ENCODE measurements around the gene ZSCAN5A.
"Not testable (repeated sequence)": the region's sequence is repeated elsewhere in the genome, so short reads cannot be mapped to it uniquely, and the experiment has no call there.

ZSCAN5A gene

DNA sequence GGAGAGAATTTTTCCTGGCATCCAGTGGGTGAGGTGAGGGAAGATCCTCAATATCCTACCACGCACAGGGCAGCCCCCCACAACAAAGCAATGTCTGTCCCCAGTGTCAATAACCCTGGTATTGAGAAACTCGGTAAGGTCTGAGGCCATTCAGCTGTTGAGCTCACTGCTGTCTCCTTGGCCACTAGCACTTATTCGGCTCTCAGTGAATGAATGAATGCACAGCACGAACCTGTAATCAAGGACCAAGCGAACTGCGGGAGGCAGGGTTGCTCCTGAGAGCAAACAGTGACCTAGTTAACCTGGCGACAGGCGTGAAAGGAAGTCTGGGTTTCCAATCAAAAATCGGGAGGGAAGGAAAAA lies 640 bp downstream of the ZSCAN5A start:
- DNase-seq: no peak

GRCh38 chr19:56312787-56313657 lies 1.6 kb downstream of the ZSCAN5A start:
- DNase-seq: no peak

GRCh38 chr19:56312342-56312741 lies 2.3 kb downstream of the ZSCAN5A start:
- DNase-seq: no peak

GRCh38 chr19:56310462-56310861 lies 4.2 kb downstream of the ZSCAN5A start:
- DNase-seq: no peak

DNA sequence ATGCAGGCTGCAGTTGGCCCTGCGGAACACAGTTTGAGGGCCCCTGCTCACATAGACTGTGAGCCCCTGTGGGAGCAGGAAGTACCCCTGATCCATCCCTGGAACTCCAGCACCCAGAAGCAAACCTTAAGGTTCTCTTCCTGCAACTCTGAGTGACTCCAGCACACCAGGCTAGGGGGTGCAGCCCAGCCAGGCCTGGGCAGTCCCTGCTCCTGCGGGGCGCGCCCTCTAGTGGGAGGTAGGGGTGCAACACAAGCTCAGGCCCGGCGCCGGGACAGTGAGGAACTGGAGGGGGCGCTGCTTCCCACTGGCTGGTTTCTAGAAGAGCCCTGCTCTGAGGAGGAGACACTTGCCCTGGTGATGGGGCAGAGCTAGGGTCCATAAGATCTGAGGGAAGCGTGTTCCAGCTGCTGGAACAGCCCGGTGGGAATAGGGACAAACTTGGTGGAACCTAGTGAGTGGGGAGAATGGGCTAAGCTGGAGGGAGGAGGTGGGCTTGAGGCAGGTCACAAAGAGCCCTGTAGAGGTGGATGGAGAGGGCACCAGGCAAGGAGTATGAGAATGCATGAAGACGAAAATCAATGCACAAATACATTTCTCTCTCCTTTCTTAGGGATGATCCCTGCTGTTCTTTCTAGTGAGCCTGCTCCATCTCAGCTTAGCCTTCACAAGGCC lies 5.0 kb downstream of the ZSCAN5A start:
- peak; percentile 55 for DNase-seq

DNA sequence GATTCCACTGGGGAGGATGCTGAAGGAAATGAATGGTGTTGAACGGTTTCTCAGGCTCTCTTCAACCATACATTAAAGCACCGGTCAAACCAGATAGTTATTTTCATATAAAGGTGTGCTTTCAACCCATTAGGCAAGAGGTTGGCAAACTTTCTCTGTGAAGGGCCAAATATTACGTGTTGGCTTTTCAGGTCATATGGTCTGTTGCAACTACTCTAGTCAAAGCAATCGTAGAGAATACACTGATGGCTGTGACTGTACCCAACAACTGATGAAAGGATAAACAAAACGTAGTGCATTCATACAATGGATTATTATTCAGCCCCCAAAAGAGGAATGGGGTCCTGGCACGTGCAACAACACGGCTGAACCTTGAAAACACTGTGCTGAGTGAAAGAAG lies 5.8 kb downstream of the ZSCAN5A start:
- no peak for DNase-seq

DNA sequence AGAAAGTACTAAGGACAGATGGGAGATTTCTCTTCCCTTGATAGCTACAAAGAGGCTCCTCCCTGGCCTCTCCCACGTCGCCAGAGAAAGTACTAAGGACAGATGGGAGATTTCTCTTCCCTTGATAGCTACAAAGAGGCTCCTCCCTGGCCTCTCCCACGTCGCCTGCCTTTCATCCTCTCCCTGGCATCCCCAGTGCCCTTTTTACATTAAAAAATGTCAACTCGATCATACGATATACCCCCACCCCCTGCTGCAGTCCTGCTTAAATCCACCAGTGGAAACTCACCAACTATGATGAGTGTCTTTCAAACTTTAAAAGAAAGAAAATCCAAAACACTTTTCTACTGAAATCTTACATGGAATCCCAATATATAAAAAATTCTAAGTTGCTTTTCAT lies 7.6 kb downstream of the ZSCAN5A start:
- DNase-seq: not testable (repeated sequence)

GRCh38 chr19:56306016-56306415 lies 8.6 kb downstream of the ZSCAN5A start:
- DNase-seq: no peak

GRCh38 chr19:56304243-56304642 lies 10.4 kb downstream of the ZSCAN5A start:
- no peak for DNase-seq

DNA sequence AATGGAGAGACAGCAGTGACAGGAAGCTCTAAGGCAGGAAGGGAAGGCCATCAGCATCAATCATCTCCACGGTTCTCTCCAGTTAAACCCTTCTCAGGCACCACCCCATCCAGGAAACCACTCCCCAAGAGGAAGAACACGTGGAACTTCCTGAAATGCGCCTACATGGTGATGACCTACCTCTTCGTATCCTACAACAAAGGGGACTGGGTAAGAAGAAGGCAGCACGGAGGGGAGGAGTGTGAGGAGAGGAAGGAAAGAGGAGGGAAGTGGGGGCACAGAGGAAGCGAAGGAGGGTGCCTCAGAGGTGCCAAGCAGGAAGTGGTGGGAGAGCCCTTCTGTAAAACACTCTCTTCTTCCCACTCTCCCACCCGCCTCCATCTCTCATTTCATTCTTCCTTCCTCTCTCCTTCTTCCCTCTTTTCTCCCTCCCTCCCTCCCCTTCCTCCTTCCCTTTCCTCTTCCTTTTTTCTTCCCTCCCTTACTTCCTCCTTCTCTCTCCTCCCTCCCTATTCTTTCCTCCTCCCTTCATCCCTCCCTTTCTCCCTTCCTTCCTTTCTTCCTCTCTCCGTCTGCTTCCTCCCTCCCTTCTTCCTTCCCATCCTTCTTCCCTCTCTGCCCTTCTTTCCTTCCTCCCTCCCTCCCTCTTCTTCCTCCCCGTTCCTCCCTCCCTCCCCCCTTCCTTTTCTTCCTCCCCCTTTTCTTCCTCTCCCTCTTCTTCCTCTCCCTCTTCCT lies 12.6 kb downstream of the ZSCAN5A start:
- no peak for DNase-seq

DNA sequence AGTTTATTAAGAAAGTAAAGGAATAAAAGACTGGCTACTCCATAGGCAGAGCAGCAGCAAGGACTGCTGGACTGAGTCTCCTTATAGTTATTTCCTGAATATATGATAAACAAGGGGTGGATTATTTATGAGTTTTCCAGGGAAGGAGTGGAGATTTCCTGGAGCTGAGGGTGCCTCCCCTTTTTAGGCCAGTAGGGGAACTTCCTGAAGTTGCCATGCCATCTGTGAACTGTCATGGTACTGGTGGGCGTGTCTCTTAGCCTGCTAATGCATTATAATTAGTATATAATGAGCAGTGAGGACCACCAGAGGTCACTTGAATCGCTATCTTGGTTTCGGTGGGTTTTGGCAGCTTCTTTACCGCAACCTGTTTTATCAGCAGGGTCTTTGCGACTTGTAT lies 13.5 kb downstream of the ZSCAN5A start:
- no peak for DNase-seq

DNA sequence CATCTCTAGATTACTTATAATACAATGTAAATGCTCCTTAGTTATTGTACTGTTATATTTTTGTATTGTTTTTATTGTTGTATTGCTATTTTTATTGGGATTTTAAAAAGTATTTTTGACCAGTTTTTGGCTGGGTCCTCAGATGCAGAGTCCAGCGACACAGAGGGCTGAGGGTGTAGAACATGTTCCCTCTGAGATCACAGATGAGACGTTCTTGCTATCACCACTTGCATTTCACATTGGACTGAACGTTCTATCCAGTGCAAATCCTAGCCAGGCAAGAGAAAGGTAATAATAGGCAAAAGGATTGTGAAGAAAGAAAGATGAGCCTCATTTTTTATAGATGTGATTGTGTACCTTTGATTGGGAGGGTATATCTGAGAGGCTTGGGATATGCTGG lies 15.0 kb downstream of the ZSCAN5A start:
- no peak for DNase-seq

GRCh38 chr19:56297010-56297409 lies 17.6 kb downstream of the ZSCAN5A start:
- no peak for DNase-seq

- DNase-seq: no peak
These were observed 18.8 kb downstream of the ZSCAN5A start for GRCh38 chr19:56295531-56296455.

- DNase-seq: no peak
These were observed 20.1 kb downstream of the ZSCAN5A start for GRCh38 chr19:56294549-56294948.

GRCh38 chr19:56291867-56292266 lies 22.8 kb downstream of the ZSCAN5A start:
- DNase-seq: no peak

DNA sequence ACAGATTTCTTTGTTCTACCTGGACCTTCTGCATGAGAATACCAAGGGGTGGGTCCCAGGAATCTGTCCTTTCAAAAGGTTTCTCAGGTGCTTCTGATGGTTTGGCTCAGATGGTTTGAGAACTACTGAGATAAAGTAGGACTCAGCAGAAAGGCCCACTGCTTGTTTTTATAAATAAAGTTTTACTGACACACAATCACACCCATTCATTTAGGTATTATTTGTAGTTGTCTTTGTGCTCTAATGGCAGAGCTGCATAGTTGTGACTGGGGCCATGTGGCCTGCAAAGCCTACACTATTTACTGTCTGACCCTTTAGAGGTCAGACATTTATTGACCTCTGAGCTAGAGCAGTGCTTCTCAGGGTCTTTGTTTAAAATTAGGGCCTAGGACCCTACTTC lies 24.5 kb downstream of the ZSCAN5A start:
- no peak for DNase-seq

DNA sequence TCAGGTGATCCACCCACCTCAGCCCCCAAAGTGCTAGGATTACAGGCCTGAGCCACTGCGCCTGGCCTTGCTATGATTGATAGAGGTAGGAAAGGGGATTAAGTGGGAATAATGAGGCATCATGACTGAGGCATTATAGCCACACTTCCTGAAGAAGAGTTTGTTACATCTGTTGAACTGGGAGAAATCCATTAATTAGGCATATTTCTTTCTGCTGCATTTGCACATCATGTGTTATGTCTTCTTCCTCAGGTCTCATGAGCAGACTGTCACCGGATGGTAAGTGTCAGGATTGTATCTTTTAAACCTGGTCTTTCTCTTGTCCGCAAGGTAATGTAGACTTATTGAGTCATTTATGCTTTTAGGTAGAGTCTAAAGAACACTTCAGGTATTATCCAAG lies 29.9 kb downstream of the ZSCAN5A start:
- no peak for DNase-seq

DNA sequence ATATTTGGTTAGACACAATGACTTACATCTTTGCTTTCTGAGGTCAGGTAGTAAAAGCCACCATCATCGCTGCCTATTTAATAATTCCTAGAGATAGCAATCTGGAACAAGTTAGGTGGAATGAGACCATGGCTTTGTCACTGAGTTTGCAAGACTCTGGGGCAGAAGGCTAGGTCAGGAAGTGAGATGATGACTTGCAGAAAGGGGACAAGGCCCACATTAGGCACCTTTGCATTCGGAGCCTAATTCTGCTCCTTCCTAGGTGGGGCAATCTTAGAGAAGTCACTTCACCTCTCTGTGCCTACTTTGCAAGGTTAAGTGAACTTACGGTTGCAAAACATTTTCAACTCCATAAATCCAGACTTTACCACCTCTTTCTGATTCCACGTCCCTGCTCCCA lies 31.8 kb downstream of the ZSCAN5A start:
- no peak for DNase-seq

GRCh38 chr19:56273563-56274117 lies 41.0 kb downstream of the ZSCAN5A start:
- DNase-seq: no peak

GRCh38 chr19:56272161-56272798 lies 42.4 kb downstream of the ZSCAN5A start, which contains the start of gene EDDM13:
Gene EDDM13 (plus strand): TSS chr19:56272748. CDS start chr19:56272835, 87 bp downstream.
- DNase-seq: no peak

GRCh38 chr19:56271151-56271550 lies 43.5 kb downstream of the ZSCAN5A start:
- DNase-seq: no peak

Measured in CD4-positive, alpha-beta T cell treated with Interleukin-17A for 4 hours (primary cell).